WTC11 (cell line): Measurements from ENCODE around the gene OTOS.

Experiments used
- ZBTB21 ChIP-seq: sonication (generic); formaldehyde crosslinking; IDR thresholded peaks from 2 replicates; pipeline ENCODE4 v1.8.1; 2023; ENCODE audit warnings: mild to moderate bottlenecking, missing genetic modification reagents, borderline replicate concordance
- TF ChIP-seq, protein P1 (sequence below): fragments of 200-600 bp; IDR thresholded peaks from 2 replicates; pipeline ENCODE4 v1.8.0; 2022; ENCODE audit warnings: antibody characterized with exemption
- TF ChIP-seq, protein P2 (sequence below): sonication (generic); formaldehyde crosslinking; IDR thresholded peaks from 2 replicates; pipeline ENCODE4 v1.8.1; 2023; ENCODE audit warnings: mild to moderate bottlenecking, missing genetic modification reagents, moderate library complexity

DNA sequence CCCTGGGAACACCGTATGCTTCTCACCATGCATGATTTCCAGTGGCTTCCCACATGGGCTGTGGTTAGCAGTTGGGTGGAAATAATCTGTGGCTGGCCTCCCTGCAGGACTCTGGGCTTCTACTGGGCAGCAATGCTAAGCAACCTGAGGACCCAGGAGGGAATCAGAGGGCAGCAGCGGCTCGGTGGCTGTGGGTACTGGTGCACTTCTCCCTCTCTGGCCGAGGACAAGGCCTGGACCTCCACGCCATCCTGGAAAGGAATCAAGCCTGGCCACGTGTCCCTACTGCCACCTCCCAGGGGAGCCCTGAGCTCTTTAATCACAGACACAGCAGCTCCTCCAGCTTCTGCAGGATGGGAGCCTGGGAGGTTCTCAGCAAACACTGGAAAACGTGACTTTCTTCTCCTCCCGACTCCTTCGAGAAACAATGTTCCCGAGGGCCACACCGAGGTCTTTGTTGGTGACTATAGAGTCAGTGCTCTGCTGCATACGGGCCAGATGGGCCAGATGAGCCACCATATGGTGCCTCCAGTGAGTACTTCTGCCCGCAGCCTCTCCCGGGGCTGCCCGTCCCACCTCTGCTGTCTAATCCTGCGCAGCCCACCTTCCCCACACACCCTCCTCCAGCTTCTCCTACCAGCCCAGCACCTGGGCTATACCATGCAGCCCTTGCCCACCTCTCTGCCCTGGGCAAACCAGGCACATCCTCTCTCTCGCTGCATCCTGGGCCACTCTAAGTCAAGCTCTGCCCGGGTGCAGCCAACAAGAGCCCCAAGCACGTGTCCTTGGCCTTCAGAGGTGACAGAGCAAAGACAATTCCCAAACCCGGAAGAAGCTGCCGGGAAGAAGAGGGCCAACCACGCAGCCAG, 42.8 kb upstream of the OTOS start:
- TF ChIP-seq, protein P1, sequence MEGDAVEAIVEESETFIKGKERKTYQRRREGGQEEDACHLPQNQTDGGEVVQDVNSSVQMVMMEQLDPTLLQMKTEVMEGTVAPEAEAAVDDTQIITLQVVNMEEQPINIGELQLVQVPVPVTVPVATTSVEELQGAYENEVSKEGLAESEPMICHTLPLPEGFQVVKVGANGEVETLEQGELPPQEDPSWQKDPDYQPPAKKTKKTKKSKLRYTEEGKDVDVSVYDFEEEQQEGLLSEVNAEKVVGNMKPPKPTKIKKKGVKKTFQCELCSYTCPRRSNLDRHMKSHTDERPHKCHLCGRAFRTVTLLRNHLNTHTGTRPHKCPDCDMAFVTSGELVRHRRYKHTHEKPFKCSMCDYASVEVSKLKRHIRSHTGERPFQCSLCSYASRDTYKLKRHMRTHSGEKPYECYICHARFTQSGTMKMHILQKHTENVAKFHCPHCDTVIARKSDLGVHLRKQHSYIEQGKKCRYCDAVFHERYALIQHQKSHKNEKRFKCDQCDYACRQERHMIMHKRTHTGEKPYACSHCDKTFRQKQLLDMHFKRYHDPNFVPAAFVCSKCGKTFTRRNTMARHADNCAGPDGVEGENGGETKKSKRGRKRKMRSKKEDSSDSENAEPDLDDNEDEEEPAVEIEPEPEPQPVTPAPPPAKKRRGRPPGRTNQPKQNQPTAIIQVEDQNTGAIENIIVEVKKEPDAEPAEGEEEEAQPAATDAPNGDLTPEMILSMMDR: no peak
- no peak for TF ChIP-seq ZBTB21 (CRISPR knock-in tag)
- TF ChIP-seq, protein P2, sequence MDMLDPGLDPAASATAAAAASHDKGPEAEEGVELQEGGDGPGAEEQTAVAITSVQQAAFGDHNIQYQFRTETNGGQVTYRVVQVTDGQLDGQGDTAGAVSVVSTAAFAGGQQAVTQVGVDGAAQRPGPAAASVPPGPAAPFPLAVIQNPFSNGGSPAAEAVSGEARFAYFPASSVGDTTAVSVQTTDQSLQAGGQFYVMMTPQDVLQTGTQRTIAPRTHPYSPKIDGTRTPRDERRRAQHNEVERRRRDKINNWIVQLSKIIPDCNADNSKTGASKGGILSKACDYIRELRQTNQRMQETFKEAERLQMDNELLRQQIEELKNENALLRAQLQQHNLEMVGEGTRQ: no peak
